ENCODE data around the gene PHLDA3.

PHLDA3 gene

DNA sequence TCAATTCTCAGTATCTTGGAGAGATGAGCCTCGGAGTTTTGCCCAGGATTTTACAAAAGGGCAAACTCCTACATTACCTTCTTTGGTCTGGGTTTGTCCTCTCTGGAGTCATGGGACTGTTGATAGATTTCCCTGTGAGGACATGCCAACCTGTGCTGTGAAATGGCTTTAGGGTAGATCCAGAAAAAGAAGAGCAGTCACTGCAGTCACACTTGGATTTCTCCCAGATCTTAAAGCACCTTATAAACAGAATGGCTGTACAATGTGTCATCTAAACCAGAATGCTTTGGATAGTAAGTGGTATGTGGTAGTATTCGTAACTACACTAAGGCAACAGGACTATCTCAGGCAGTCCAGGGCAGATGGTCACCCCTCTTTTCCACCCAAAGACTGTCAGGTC lies 39.8 kb upstream of the PHLDA3 start:
- no peak for DNase-seq (ENCODE audit: low spot score)
- in situ Hi-C loops (cut with MboI; ENCODE audit: low sequenced_read_pairs, unreplicated experiment): no loop called here
- TF ChIP-seq, protein P1, sequence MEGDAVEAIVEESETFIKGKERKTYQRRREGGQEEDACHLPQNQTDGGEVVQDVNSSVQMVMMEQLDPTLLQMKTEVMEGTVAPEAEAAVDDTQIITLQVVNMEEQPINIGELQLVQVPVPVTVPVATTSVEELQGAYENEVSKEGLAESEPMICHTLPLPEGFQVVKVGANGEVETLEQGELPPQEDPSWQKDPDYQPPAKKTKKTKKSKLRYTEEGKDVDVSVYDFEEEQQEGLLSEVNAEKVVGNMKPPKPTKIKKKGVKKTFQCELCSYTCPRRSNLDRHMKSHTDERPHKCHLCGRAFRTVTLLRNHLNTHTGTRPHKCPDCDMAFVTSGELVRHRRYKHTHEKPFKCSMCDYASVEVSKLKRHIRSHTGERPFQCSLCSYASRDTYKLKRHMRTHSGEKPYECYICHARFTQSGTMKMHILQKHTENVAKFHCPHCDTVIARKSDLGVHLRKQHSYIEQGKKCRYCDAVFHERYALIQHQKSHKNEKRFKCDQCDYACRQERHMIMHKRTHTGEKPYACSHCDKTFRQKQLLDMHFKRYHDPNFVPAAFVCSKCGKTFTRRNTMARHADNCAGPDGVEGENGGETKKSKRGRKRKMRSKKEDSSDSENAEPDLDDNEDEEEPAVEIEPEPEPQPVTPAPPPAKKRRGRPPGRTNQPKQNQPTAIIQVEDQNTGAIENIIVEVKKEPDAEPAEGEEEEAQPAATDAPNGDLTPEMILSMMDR (IDR thresholded peaks at IDR 0.05; ENCODE audit: borderline replicate concordance, control extremely low read depth, extremely low read depth, insufficient read depth, missing control alignments): no peak

- in situ Hi-C loops (cut with MboI; ENCODE audit: low sequenced_read_pairs, unreplicated experiment): no loop called here
- TF ChIP-seq, protein P1 (IDR thresholded peaks at IDR 0.05; ENCODE audit: borderline replicate concordance, control extremely low read depth, extremely low read depth, insufficient read depth, missing control alignments): no peak
- DNase-seq (ENCODE audit: low spot score): no peak
Observed at GRCh38 chr1:201507360-201507675, 38.3 kb upstream of the PHLDA3 start.

DNA sequence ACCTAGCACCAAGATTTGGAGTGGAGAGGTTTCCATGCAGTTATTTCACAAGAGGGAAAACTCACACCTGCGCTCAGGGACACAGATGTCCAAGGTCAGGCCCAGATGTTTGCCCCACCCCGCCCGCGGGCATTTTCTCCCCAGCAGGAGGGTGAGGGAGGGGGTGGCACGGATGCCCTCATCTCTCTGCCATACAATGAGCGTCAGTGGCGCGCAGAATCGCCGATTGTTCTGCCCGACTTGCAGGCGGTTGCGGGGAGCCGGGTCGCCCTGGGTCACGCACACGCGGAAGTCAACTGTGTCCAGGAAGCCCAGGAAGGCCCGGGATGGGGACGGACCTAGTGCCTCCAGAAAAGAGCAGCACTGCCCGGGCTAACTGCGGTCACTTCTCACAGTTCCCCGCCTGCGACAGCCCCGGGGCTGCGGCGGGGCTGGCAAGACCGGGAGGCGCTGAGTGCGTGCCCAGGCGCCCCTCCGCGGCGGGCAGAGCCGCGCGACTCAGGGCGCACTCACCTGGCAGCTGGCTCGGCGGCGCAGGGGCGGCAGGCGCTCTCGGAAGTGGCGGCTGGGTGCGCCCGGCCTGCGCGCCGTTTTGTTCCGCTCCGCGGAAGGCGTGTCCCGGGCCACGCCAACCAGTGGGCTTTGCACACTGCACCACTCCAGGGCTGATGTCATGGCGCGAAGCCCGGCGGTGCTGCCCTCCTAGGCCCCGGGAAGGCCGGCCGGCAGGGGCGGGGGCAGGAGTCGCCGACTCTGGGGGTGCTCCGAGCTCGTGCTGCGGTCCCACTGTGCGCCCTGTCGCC lies 37.8 kb upstream of the PHLDA3 start, which contains the start of gene CSRP1:
Gene CSRP1, minus strand, starts transcription at position 567 of the 803 bp plus-strand sequence. CDS start 10,820 bp downstream, outside the sequence.
- TF ChIP-seq, protein P1 (IDR thresholded peaks at IDR 0.05; ENCODE audit: borderline replicate concordance, control extremely low read depth, extremely low read depth, insufficient read depth, missing control alignments): peak; percentile 2
- in situ Hi-C loops (cut with MboI; ENCODE audit: low sequenced_read_pairs, unreplicated experiment): no loop called here
- DNase-seq (ENCODE audit: low spot score): peak; percentile 96

- in situ Hi-C loops (cut with MboI; ENCODE audit: low sequenced_read_pairs, unreplicated experiment): no loop called here
- DNase-seq (ENCODE audit: low spot score): no peak
- TF ChIP-seq, protein P1 (IDR thresholded peaks at IDR 0.05; ENCODE audit: borderline replicate concordance, control extremely low read depth, extremely low read depth, insufficient read depth, missing control alignments): no peak
Observed at GRCh38 chr1:201506092-201506491, 37.1 kb upstream of the PHLDA3 start.

- TF ChIP-seq, protein P1 (IDR thresholded peaks at IDR 0.05; ENCODE audit: borderline replicate concordance, control extremely low read depth, extremely low read depth, insufficient read depth, missing control alignments): no peak
- in situ Hi-C loops (cut with MboI; ENCODE audit: low sequenced_read_pairs, unreplicated experiment): no loop called here
- DNase-seq (ENCODE audit: low spot score): no peak
Observed at GRCh38 chr1:201505503-201505890, 36.5 kb upstream of the PHLDA3 start.

DNA sequence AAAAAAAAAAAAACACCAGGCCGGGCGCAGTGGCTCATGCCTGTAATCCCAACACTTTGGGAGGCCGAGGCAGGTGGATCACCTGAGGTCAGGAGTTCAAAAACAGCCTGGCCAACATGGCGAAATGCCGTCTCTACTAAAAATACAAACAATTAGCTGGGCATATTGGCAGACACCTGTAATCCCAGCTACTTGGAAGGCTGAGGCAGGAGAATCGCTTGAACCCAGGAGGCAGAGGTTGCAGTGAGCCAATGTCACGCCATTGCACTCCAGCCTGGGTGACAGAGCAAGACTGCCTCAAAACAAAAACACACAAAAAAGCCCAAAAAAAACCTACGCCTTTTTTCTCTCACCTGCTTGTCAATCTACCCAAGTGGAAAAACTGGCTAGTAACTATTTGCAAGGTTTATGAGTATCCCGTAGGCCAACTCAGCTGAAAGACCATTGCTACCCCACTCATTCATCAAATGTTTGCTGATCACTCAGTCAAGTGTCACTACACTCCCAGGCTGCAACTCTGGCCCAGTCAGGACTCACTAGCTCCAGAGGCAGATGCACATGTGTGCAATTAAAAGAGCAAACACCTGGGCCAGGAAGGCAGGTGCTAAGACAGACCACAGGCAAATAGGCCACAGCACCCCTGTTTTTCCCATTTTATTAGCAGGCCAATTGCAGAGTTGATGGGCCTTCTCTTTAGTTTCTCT lies 36.0 kb upstream of the PHLDA3 start:
- TF ChIP-seq, protein P1 (IDR thresholded peaks at IDR 0.05; ENCODE audit: borderline replicate concordance, control extremely low read depth, extremely low read depth, insufficient read depth, missing control alignments): no peak
- DNase-seq (ENCODE audit: low spot score): no peak
- in situ Hi-C loops (cut with MboI; ENCODE audit: low sequenced_read_pairs, unreplicated experiment): no loop called here
